Smooth muscle cell of bladder (primary cell): ENCODE data around the gene MYOCOS. TPM values are rescaled to one million over a fixed set of nuclear protein-coding genes. Genes with fewer than 3 reads are reported as not detected.

Source experiments
- total RNA-seq: library from RNA; depleted of rRNA; stranded (reverse); fragments of >200 nt; gene quantifications from 2 replicates; pipeline ENCODE4 v1.2.3, GENCODE V29; 2014

The MYOCOS gene
- total RNA-seq: not detected in 2 replicates

GRCh38 chr1:171622152-171622462 lies at the start of gene MYOCOS:
Gene MYOCOS, plus strand, starts transcription at chr1:171622243. Its CDS starts 1,641 bp downstream, at chr1:171623884.

GRCh38 chr1:171652234-171652822 lies 30.3 kb downstream of the MYOCOS start, which contains the start of gene MYOC:
Gene MYOC, minus strand, starts transcription at chr1:171652688. Its CDS starts 77 bp downstream, at chr1:171652611.

Other genes with a start within 250 kb of the MYOCOS start
- gene PRRC2C, start 136.7 kb upstream of the MYOCOS start, total RNA-seq: 26.2 and 34.9 TPM in 2 replicates
- 0.14 and 0.74 TPM in 2 replicates for gene MYOC, start 30.4 kb downstream of the MYOCOS start, total RNA-seq
- 5.7 and 5.8 TPM in 2 replicates for gene VAMP4, start 119.8 kb downstream of the MYOCOS start, total RNA-seq
- gene METTL13, start 159.4 kb downstream of the MYOCOS start, total RNA-seq: 21.0 and 26.3 TPM in 2 replicates
- gene DNM3, start 219.3 kb downstream of the MYOCOS start, total RNA-seq: 0.46 and 0.71 TPM in 2 replicates